HG02981 (cell line): Measurements from ENCODE around the gene TMED4.
"Not testable (repeated sequence)": the region's sequence is repeated elsewhere in the genome, so short reads cannot be mapped to it uniquely, and the experiment has no call there.

Source experiments
- ATAC-seq: cut with Tn5 transposase; IDR thresholded peaks from one replicate; pipeline ENCODE4 v1.9.1; 2021; ENCODE audit warnings: mild to moderate bottlenecking, moderate library complexity; ENCODE audit not compliant: unreplicated experiment

Gene TMED4

GRCh38 chr7:44607141-44608068 is 25.4 kb upstream of the TMED4 start:
- no peak for ATAC-seq

GRCh38 chr7:44606341-44607140 is 24.5 kb upstream of the TMED4 start, which contains the start of gene OGDH:
TSS of gene OGDH (plus strand) at chr7:44606627. CDS start at chr7:44624344, 17,717 bp downstream.
- ATAC-seq = peak; percentile 91

GRCh38 chr7:44604941-44605340 is 22.9 kb upstream of the TMED4 start:
- no peak for ATAC-seq

GRCh38 chr7:44603193-44603592 is 21.2 kb upstream of the TMED4 start:
- ATAC-seq = no peak

- no peak for ATAC-seq
These were observed 20.5 kb upstream of the TMED4 start for GRCh38 chr7:44602576-44602910.

- ATAC-seq = no peak
These were observed 17.2 kb upstream of the TMED4 start for GRCh38 chr7:44599222-44599621.

GRCh38 chr7:44597181-44597580 is 15.2 kb upstream of the TMED4 start:
- not testable (repeated sequence) for ATAC-seq

- ATAC-seq = no peak
These were observed 14.1 kb upstream of the TMED4 start for GRCh38 chr7:44595934-44596635.

GRCh38 chr7:44590910-44591309 is 8.9 kb upstream of the TMED4 start:
- ATAC-seq = no peak

- ATAC-seq = no peak
These were observed 6.0 kb upstream of the TMED4 start for GRCh38 chr7:44587843-44588711.

- no peak for ATAC-seq
These were observed 1.3 kb upstream of the TMED4 start for GRCh38 chr7:44583146-44583865.

GRCh38 chr7:44580945-44581878 is 819 bp downstream of the TMED4 start:
- peak; percentile 26 for ATAC-seq

GRCh38 chr7:44576228-44576627 is 5.8 kb downstream of the TMED4 start:
- no peak for ATAC-seq

- ATAC-seq = no peak
These were observed 7.0 kb downstream of the TMED4 start for GRCh38 chr7:44575054-44575453.

GRCh38 chr7:44574287-44574872 is 7.7 kb downstream of the TMED4 start:
- peak; percentile 30 for ATAC-seq

- peak; percentile 89 for ATAC-seq
These were observed 8.4 kb downstream of the TMED4 start, which contains the start of gene DDX56 for GRCh38 chr7:44573464-44574286. TSS of gene DDX56 (minus strand) at chr7:44573908. CDS start at chr7:44573895, 13 bp downstream.

- ATAC-seq = no peak
These were observed 9.3 kb downstream of the TMED4 start for GRCh38 chr7:44572771-44573170.
